WERI-Rb-1 (cell line): Measurements from ENCODE around the gene MX1.
A peak's percentile ranks its signal among the peaks of the same experiment; 100 is the strongest.

Experiments used
- DNase-seq: peaks from one replicate; pipeline ENCODE4 v3.0.0-alpha.2; 2020
- H3K27ac ChIP-seq: fragments of 250-450 bp; sonication (Bioruptor Pico); 2 replicates; pipeline ENCODE4 v1.5.1; 2020; ENCODE audit warnings: mild to moderate bottlenecking, moderate library complexity
- H3K27me3 ChIP-seq: fragments of 250-450 bp; sonication (Bioruptor Pico); 2 replicates; pipeline ENCODE4 v1.5.1; 2021; ENCODE audit warnings: mild to moderate bottlenecking, low read depth, moderate library complexity; ENCODE audit not compliant: insufficient read depth, severe bottlenecking
- H3K36me3 ChIP-seq: fragments of 250-450 bp; sonication (Bioruptor Pico); 2 replicates; pipeline ENCODE4 v1.5.1; 2020; ENCODE audit warnings: mild to moderate bottlenecking, moderate library complexity
- H3K4me3 ChIP-seq: 2 replicates; pipeline ENCODE4 v1.5.1; 2011; ENCODE audit warnings: low read depth, mild to moderate bottlenecking, control low read depth, low read length
- H3K9me3 ChIP-seq: fragments of 250-450 bp; sonication (Bioruptor Pico); 2 replicates; pipeline ENCODE4 v1.5.1; 2021; ENCODE audit warnings: mild to moderate bottlenecking, moderate library complexity; ENCODE audit not compliant: severe bottlenecking
- TF ChIP-seq, protein P1 (sequence below): IDR thresholded peaks from 2 replicates; pipeline ENCODE4 v1.5.1; 2011; ENCODE audit warnings: low read depth, mild to moderate bottlenecking, control low read depth, inconsistent platforms, low read length

Gene MX1, protein sequence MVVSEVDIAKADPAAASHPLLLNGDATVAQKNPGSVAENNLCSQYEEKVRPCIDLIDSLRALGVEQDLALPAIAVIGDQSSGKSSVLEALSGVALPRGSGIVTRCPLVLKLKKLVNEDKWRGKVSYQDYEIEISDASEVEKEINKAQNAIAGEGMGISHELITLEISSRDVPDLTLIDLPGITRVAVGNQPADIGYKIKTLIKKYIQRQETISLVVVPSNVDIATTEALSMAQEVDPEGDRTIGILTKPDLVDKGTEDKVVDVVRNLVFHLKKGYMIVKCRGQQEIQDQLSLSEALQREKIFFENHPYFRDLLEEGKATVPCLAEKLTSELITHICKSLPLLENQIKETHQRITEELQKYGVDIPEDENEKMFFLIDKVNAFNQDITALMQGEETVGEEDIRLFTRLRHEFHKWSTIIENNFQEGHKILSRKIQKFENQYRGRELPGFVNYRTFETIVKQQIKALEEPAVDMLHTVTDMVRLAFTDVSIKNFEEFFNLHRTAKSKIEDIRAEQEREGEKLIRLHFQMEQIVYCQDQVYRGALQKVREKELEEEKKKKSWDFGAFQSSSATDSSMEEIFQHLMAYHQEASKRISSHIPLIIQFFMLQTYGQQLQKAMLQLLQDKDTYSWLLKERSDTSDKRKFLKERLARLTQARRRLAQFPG

DNA sequence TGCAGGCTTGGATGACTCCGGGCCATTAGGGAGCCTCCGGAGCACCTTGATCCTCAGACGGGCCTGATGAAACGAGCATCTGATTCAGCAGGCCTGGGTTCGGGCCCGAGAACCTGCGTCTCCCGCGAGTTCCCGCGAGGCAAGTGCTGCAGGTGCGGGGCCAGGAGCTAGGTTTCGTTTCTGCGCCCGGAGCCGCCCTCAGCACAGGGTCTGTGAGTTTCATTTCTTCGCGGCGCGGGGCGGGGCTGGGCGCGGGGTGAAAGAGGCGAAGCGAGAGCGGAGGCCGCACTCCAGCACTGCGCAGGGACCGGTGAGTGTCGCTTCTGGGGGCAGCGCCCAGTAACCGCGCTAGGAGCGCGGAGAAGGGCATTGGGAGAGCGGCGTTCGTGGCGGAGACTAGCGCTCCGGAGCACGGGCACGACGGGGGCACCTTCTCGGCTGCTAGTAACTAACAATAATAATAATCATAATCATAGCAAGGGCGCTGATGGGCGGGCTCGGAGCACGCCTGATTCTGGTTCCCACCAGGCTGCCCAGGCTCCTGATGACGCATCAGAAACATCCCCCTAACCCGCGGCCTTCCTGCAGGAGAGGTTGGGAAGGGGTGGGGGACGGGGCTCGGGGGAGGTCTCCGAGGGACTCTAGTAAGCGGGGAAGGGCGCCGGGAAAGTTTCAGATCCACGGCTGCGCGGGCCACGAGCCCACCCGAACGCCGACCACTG, at the start of gene MX1:
MX1 (plus strand) TSS at position 286 of the 722 bp plus-strand sequence. CDS start 5,832 bp downstream, outside the sequence.
- no peak within 1 kb of the TSS for H3K4me3 ChIP-seq
- TF ChIP-seq, protein P1, sequence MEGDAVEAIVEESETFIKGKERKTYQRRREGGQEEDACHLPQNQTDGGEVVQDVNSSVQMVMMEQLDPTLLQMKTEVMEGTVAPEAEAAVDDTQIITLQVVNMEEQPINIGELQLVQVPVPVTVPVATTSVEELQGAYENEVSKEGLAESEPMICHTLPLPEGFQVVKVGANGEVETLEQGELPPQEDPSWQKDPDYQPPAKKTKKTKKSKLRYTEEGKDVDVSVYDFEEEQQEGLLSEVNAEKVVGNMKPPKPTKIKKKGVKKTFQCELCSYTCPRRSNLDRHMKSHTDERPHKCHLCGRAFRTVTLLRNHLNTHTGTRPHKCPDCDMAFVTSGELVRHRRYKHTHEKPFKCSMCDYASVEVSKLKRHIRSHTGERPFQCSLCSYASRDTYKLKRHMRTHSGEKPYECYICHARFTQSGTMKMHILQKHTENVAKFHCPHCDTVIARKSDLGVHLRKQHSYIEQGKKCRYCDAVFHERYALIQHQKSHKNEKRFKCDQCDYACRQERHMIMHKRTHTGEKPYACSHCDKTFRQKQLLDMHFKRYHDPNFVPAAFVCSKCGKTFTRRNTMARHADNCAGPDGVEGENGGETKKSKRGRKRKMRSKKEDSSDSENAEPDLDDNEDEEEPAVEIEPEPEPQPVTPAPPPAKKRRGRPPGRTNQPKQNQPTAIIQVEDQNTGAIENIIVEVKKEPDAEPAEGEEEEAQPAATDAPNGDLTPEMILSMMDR = no peak
- no peak for DNase-seq
- H3K9me3 ChIP-seq = no peaks in the 10 kb centered on the region
- H3K27me3 ChIP-seq = no peaks in the 10 kb centered on the region
- H3K27ac ChIP-seq = no peak within 1 kb of the TSS
- H3K36me3 ChIP-seq = no peaks in the 10 kb centered on the region

DNA sequence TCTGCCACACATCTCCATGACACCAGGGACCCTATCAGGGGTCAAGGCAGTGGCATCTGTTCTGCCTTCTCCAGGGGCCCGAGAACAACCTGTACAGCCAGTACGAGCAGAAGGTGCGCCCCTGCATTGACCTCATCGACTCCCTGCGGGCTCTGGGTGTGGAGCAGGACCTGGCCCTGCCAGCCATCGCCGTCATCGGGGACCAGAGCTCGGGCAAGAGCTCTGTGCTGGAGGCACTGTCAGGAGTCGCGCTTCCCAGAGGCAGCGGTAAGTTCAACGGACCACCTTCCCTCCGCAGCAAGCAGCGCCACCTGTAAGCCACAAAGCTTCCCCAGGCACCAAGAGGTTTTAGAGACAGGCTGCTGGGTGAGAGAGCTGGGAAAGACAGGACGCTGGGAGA, 48.3 kb upstream of the MX1 start:
- no peaks in the 10 kb centered on the region for H3K36me3 ChIP-seq
- TF ChIP-seq, protein P1 = no peak

DNA sequence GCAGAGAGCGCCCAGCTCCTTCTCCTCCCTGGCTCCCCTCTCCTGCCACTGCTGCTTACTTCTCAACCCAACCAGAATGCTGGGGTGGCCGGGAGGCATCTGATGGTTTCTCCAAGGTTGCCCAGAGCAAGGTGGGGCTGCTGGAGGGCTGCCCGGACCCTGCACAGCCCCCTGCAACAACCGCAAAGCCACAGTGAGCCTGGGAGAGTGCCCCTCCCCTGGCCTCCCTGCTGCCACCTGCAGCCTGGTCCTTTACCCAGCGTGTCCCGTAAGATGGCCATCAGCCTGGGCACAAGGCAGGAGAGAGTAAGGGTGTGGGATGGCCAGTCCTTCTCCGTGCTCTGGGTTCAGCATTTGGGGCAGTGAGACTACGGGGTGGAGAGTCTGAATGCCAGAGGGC, 47.2 kb upstream of the MX1 start:
- DNase-seq = no peak
- H3K27me3 ChIP-seq = no peaks in the 10 kb centered on the region
- H3K4me3 ChIP-seq = no peak overlapping the region
- TF ChIP-seq, protein P1 = peak; percentile 53
- peaks cover 4% of the 10 kb centered on the region for H3K9me3 ChIP-seq
- no peaks in the 10 kb centered on the region for H3K36me3 ChIP-seq
- no peak overlapping the region for H3K27ac ChIP-seq

More for the DNA sequence above, 48.3 kb upstream of the MX1 start:
- Histone ChIP-seq H3K27ac (no peak overlapping the region), H3K27me3 (no peaks in the 10 kb centered on the region), H3K4me3 (no peak overlapping the region), H3K9me3 (peaks cover 4% of the 10 kb centered on the region)
- DNase-seq = no peak

DNA sequence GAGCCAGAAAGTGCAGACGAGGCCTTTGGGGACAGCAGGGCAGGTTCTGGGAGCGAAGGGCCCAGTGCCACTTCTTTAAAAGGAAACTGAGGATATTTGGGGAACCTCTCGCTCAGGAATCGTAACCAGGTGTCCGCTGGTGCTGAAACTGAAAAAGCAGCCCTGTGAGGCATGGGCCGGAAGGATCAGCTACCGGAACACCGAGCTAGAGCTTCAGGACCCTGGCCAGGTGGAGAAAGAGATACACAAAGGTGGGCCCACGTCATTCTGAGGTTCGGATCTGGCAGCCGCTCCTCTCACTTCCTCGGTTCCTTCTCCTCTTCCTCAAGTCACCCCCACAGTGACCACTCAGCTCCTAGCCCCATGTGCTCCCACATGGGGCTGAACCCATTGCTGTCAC, 46.1 kb upstream of the MX1 start:
- no peak overlapping the region for H3K4me3 ChIP-seq

DNA sequence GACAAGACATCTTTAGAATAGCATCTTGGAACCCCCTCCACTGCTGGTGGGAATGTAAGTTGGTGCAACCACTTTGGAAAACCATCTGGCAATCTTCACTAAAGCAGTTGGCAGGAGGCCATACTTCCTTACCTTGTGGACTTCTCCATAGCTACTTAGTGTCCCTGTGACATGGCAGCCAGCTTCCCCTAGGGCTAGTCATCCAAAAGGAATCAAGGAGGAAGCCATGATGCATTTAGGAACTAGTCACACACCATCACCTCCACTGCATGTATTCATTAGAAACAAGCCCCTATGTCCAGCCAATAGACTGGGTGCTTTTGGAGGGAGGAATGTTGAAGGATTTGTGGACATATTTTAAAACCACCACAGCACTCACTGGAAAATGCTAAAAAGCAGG, 44.3 kb upstream of the MX1 start:
- Histone ChIP-seq H3K36me3 (no peaks in the 10 kb centered on the region), H3K4me3 (no peak overlapping the region), H3K27ac (no peak overlapping the region), H3K27me3 (no peaks in the 10 kb centered on the region), H3K9me3 (peaks cover 4% of the 10 kb centered on the region)
- DNase-seq = no peak
- TF ChIP-seq, protein P1 = no peak

More for the DNA sequence above, 46.1 kb upstream of the MX1 start:
- Histone ChIP-seq H3K27ac (no peak overlapping the region), H3K36me3 (no peaks in the 10 kb centered on the region), H3K9me3 (peaks cover 4% of the 10 kb centered on the region), H3K27me3 (no peaks in the 10 kb centered on the region)
- TF ChIP-seq, protein P1 = no peak
- DNase-seq = no peak
